HG02852 (cell line): ENCODE measurements around the gene ERICH6B.

ENCODE experiments used
- ATAC-seq: cut with Tn5 transposase; IDR thresholded peaks from one replicate; pipeline ENCODE4 v1.9.1; 2021; ENCODE audit warnings: mild to moderate bottlenecking, moderate library complexity; ENCODE audit not compliant: unreplicated experiment

The ERICH6B gene

GRCh38 chr13:45602183-45603170, 13.1 kb downstream of the ERICH6B start:
- ATAC-seq = no peak

GRCh38 chr13:45601680-45602079, 13.9 kb downstream of the ERICH6B start:
- ATAC-seq = no peak

GRCh38 chr13:45598597-45598996, 16.9 kb downstream of the ERICH6B start:
- no peak for ATAC-seq

GRCh38 chr13:45596800-45597475, 18.6 kb downstream of the ERICH6B start:
- no peak for ATAC-seq

- no peak for ATAC-seq
These were observed 19.6 kb downstream of the ERICH6B start for GRCh38 chr13:45595965-45596364.

GRCh38 chr13:45594764-45595163, 20.8 kb downstream of the ERICH6B start:
- no peak for ATAC-seq

- ATAC-seq = no peak
These were observed 21.3 kb downstream of the ERICH6B start for GRCh38 chr13:45594227-45594626.

GRCh38 chr13:45592758-45593157, 22.8 kb downstream of the ERICH6B start:
- ATAC-seq = peak; percentile 51

GRCh38 chr13:45590066-45590465, 25.5 kb downstream of the ERICH6B start:
- ATAC-seq = no peak

GRCh38 chr13:45587897-45588296, 27.6 kb downstream of the ERICH6B start:
- no peak for ATAC-seq

GRCh38 chr13:45584816-45585215, 30.7 kb downstream of the ERICH6B start:
- no peak for ATAC-seq

- ATAC-seq = no peak
These were observed 33.0 kb downstream of the ERICH6B start for GRCh38 chr13:45582408-45583076.

- no peak for ATAC-seq
These were observed 39.1 kb downstream of the ERICH6B start for GRCh38 chr13:45576466-45576865.

- no peak for ATAC-seq
These were observed 39.7 kb downstream of the ERICH6B start for GRCh38 chr13:45575830-45576180.

GRCh38 chr13:45575146-45575829, 40.3 kb downstream of the ERICH6B start:
- no peak for ATAC-seq

GRCh38 chr13:45565331-45565730, 50.2 kb downstream of the ERICH6B start:
- ATAC-seq = no peak

- no peak for ATAC-seq
These were observed 51.3 kb downstream of the ERICH6B start for GRCh38 chr13:45564133-45564776.

- ATAC-seq = no peak
These were observed 60.9 kb downstream of the ERICH6B start for GRCh38 chr13:45554604-45555109.

- no peak for ATAC-seq
These were observed 67.3 kb downstream of the ERICH6B start for GRCh38 chr13:45548281-45548680.

GRCh38 chr13:45546410-45546765, 69.2 kb downstream of the ERICH6B start:
- no peak for ATAC-seq
